SK-N-SH (cell line): Measurements from ENCODE around the gene NTPCR. TPM values are rescaled to one million over a fixed set of nuclear protein-coding genes. Genes with fewer than 3 reads are reported as not detected.

ENCODE experiments used
- CTCF ChIA-PET: fragments of 300-600, 350-600 bp; formaldehyde crosslinking; extraction: SDS; loops from one replicate; lab custom pipeline; 2021; lab: Yijun Ruan, JAX
- POLR2A ChIA-PET: fragments of 350-600 bp; sonication (Branson Sonifier 250); formaldehyde crosslinking; extraction: SDS; loops from one replicate; lab custom pipeline; 2020; ENCODE audit warnings: antibody characterized with exemption, inconsistent platforms; lab: Yijun Ruan, JAX
- DNase-seq: peaks from one replicate; pipeline ENCODE4 v3.0.0; 2012
- H2AFZ ChIP-seq: fragments of 200-600 bp; sonication (generic); 2 replicates; pipeline ENCODE4 v1.8.1; 2016; ENCODE audit warnings: antibody characterized with exemption, mild to moderate bottlenecking, low read depth
- H3F3A ChIP-seq: fragments of 200-600 bp; sonication (generic); replicated peaks from 2 replicates; pipeline ENCODE3; 2016; ENCODE audit warnings: antibody characterized with exemption, mild to moderate bottlenecking; ENCODE audit not compliant: insufficient read depth
- H3K27ac ChIP-seq, 2 experiments: fragments of 200-500 bp in 1 of 2; fragments of 200-600 bp in 1 of 2; sonication (Bioruptor generic) in 1 of 2; sonication (generic), shearing (Covaris generic) in 1 of 2; 2 replicates each; pipeline versions ENCODE4 v1.5.1 to v1.6.1; 2014 to 2016; ENCODE audit warnings: low read depth in 2 of 2, inconsistent platforms in 1 of 2, low read length in 1 of 2, mild to moderate bottlenecking in 1 of 2, mixed read lengths in 1 of 2
- H3K27me3 ChIP-seq: fragments of 200-600 bp; sonication (generic), shearing (Covaris generic); 2 replicates; pipeline ENCODE4 v1.6.1; 2016; ENCODE audit warnings: mixed run types; ENCODE audit not compliant: insufficient read depth
- H3K36me3 ChIP-seq, 2 experiments: fragments of 200-500 bp in 1 of 2; fragments of 200-600 bp in 1 of 2; sonication (Bioruptor generic) in 1 of 2; sonication (generic) in 1 of 2; replicated peaks in 1 of 2; 2 replicates each; pipeline versions ENCODE3 to v1.5.1; 2014 to 2016; ENCODE audit warnings: low read length in 1 of 2, mild to moderate bottlenecking in 1 of 2; ENCODE audit not compliant: insufficient read depth in 2 of 2, control insufficient read depth in 1 of 2
- H3K4me1 ChIP-seq, 2 experiments: fragments of 200-500 bp in 1 of 2; fragments of 200-600 bp in 1 of 2; sonication (Bioruptor generic) in 1 of 2; sonication (generic), shearing (Covaris generic) in 1 of 2; 2 replicates each; pipeline versions ENCODE4 v1.5.1 to v1.6.1; 2014 to 2016; ENCODE audit warnings: low read depth in 1 of 2, low read length in 1 of 2, mixed run types in 1 of 2; ENCODE audit not compliant: insufficient read depth in 2 of 2, control insufficient read depth in 1 of 2
- H3K4me2 ChIP-seq: fragments of 200-600 bp; sonication (generic), shearing (Covaris generic); 2 replicates; pipeline ENCODE4 v1.6.1; 2017; ENCODE audit warnings: mixed run types
- H3K4me3 ChIP-seq, 2 experiments: fragments of 200-500 bp in 1 of 2; fragments of 200-600 bp in 1 of 2; sonication (Bioruptor generic) in 1 of 2; sonication (generic), shearing (Covaris generic) in 1 of 2; 2 replicates each; pipeline versions ENCODE4 v1.5.1 to v1.8.1; 2014 to 2016; ENCODE audit warnings: low read depth in 2 of 2, inconsistent platforms in 1 of 2, low read length in 1 of 2, mild to moderate bottlenecking in 1 of 2, mixed read lengths in 1 of 2, moderate library complexity in 1 of 2
- H3K79me2 ChIP-seq: fragments of 200-600 bp; sonication (generic); 2 replicates; pipeline ENCODE4 v1.8.1; 2017; ENCODE audit warnings: mild to moderate bottlenecking; ENCODE audit not compliant: insufficient read depth
- H3K9ac ChIP-seq: fragments of 200-600 bp; sonication (generic); 2 replicates; pipeline ENCODE4 v1.6.1; 2017; ENCODE audit warnings: mixed run types
- H3K9me2 ChIP-seq: fragments of 200-600 bp; sonication (generic); 2 replicates; pipeline ENCODE4 v1.6.1; 2017; ENCODE audit warnings: mixed run types
- H3K9me3 ChIP-seq: fragments of 200-600 bp; sonication (generic); 2 replicates; pipeline ENCODE4 v1.6.1; 2017; ENCODE audit warnings: mixed run types, mild to moderate bottlenecking, moderate library complexity
- H4K20me1 ChIP-seq: fragments of 200-600 bp; sonication (generic); 2 replicates; pipeline ENCODE4 v1.6.1; 2017; ENCODE audit warnings: mild to moderate bottlenecking, mixed run types; ENCODE audit not compliant: insufficient read depth
- CTCF ChIP-seq: fragments of 200-600 bp; sonication (generic); IDR thresholded peaks from 2 replicates; pipeline ENCODE4 v1.6.1; 2017; ENCODE audit warnings: antibody characterized with exemption, mild to moderate bottlenecking, moderate library complexity
- ELF1 ChIP-seq: IDR thresholded peaks from 2 replicates; pipeline ENCODE4 v1.4.0; 2012
- FOXJ3 ChIP-seq: sonication (generic); formaldehyde crosslinking; IDR thresholded peaks from 2 replicates; pipeline ENCODE4 v1.5.1; 2020; ENCODE audit warnings: mild to moderate bottlenecking, missing genetic modification reagents
- GABPA ChIP-seq: IDR thresholded peaks from 2 replicates; pipeline ENCODE4 v1.4.0; 2012; ENCODE audit warnings: low read depth, mild to moderate bottlenecking
- IRF3 ChIP-seq: fragments of 150-350 bp; IDR thresholded peaks from 2 replicates; pipeline ENCODE4 v1.6.1; 2016; ENCODE audit warnings: mild to moderate bottlenecking, low read depth, low read length
- MAX ChIP-seq: IDR thresholded peaks from 2 replicates; pipeline ENCODE4 v1.4.0; 2012; ENCODE audit warnings: low read depth
- MXI1 ChIP-seq: IDR thresholded peaks from 2 replicates; pipeline ENCODE4 v1.6.1; 2012; ENCODE audit warnings: mild to moderate bottlenecking, low read depth, low read length, improper control_type of control experiment
- NRF1 ChIP-seq: IDR thresholded peaks from 2 replicates; pipeline ENCODE4 v1.6.1; 2012; ENCODE audit warnings: low read depth, mild to moderate bottlenecking, low read length
- PBX3 ChIP-seq: IDR thresholded peaks from 2 replicates; pipeline ENCODE4; 2012
- POLR2AphosphoS5 ChIP-seq: IDR thresholded peaks from 2 replicates; pipeline ENCODE4 v1.6.1; 2012; ENCODE audit warnings: low read depth, low read length
- RAD21 ChIP-seq: IDR thresholded peaks from 2 replicates; pipeline ENCODE4 v1.6.1; 2012; ENCODE audit warnings: mild to moderate bottlenecking, low read length
- REST ChIP-seq: IDR thresholded peaks from 2 replicates; pipeline ENCODE4 v1.6.1; 2012; ENCODE audit warnings: mild to moderate bottlenecking, low read depth, low read length, moderate library complexity
- SMC3 ChIP-seq: IDR thresholded peaks from 2 replicates; pipeline ENCODE4 v1.6.1; 2012; ENCODE audit warnings: low read depth, low read length, improper control_type of control experiment
- TCF12 ChIP-seq: IDR thresholded peaks from 2 replicates; pipeline ENCODE4 v1.4.0; 2012
- USF1 ChIP-seq: IDR thresholded peaks from 2 replicates; pipeline ENCODE4 v1.4.0; 2012; ENCODE audit warnings: low read depth, borderline replicate concordance
- ZBTB33 ChIP-seq: IDR thresholded peaks from 2 replicates; pipeline ENCODE4 v1.4.0; 2012; ENCODE audit warnings: low read depth, borderline replicate concordance
- WGBS: methylation state at CpG from one replicate; pipeline ENCODE4 v1.1.6; 2017; ENCODE audit warnings: low lambda C conversion rate; 5-methylcytosine and 5-hydroxymethylcytosine counted together
- polyA plus RNA-seq, 3 experiments: library from polyadenylated mRNA; depleted of rRNA; stranded (reverse); fragments of >200 nt; gene quantifications; 2 replicates each; pipeline ENCODE4 v1.2.3, GENCODE V29; 2012

The NTPCR gene
- polyA plus RNA-seq, 1 of the 3 experiments (the other 2 are of a cell fraction) = 20.8 TPM

- WGBS = 92% methylated on average over 6 of the region's 6 CpGs
- H3K4me2 ChIP-seq = no peak overlapping the region
- no peak overlapping the region for H2AFZ ChIP-seq
- no peaks in the 10 kb centered on the region for H3K27me3 ChIP-seq
- TF ChIP-seq POLR2AphosphoS5 (no peak), SMC3 (no peak), USF1 (no peak)
- H4K20me1 ChIP-seq = no peaks in the 10 kb centered on the region
- no peak for DNase-seq
- H3K4me3 ChIP-seq = no peak overlapping the region
- H3K36me3 ChIP-seq = peaks cover 3 to 13% of the 10 kb centered on the region in 2 experiments
- H3K79me2 ChIP-seq = no peaks in the 10 kb centered on the region
- no peaks in the 10 kb centered on the region for H3F3A ChIP-seq
- peaks cover 0 to 3% of the 10 kb centered on the region in 2 experiments; a peak in 1 of 4 replicates for H3K4me1 ChIP-seq
- ChIA-PET CTCF (interaction anchor here (0.6 kb wide), 1 partner anchor 889 kb away, joined by 3 read pairs; no protein-coding TSS in a partner anchor), POLR2A (no interaction called here)
- H3K9me2 ChIP-seq = no peaks in the 10 kb centered on the region
- no peak overlapping the region for H3K9ac ChIP-seq
- no peak overlapping the region for H3K27ac ChIP-seq
- no peaks in the 10 kb centered on the region for H3K9me3 ChIP-seq
Observed at GRCh38 chr1:233016798-233017197, 66.4 kb downstream of the NTPCR start.

- no peaks in the 10 kb centered on the region for H3K27me3 ChIP-seq
- no peaks in the 10 kb centered on the region for H3K79me2 ChIP-seq
- H3K9me2 ChIP-seq = no peaks in the 10 kb centered on the region
- DNase-seq = no peak
- no peaks in the 10 kb centered on the region for H4K20me1 ChIP-seq
- no peaks in the 10 kb centered on the region for H3F3A ChIP-seq
- H3K4me3 ChIP-seq = no peak overlapping the region
- H3K36me3 ChIP-seq = peaks cover 0 to 5% of the 10 kb centered on the region in 2 experiments
- H3K4me1 ChIP-seq = peaks cover 0 to 3% of the 10 kb centered on the region in 2 experiments; a peak in 1 of 4 replicates
- whole genome bisulfite sequencing = 84% methylated on average over 3 of the region's 3 CpGs
- no peak overlapping the region for H3K4me2 ChIP-seq
- H2AFZ ChIP-seq = no peak overlapping the region
- CTCF ChIA-PET = interaction anchor here (1.2 kb wide), 1 partner anchor 389 kb away, joined by 3 read pairs; the partner anchor contains the start of gene SIPA1L2
- no peak overlapping the region for H3K27ac ChIP-seq
- H3K9me3 ChIP-seq = no peaks in the 10 kb centered on the region
- POLR2A ChIA-PET = no interaction called here
- no peak overlapping the region for H3K9ac ChIP-seq
- no peak for TF ChIP-seq MAX
- no peak for TF ChIP-seq PBX3
- no peak for TF ChIP-seq TCF12
- no peak for TF ChIP-seq ELF1
- no peak for TF ChIP-seq ZBTB33
- TF ChIP-seq GABPA = no peak
- TF ChIP-seq NRF1 = no peak
- TF ChIP-seq RAD21 = no peak
- TF ChIP-seq FOXJ3 (CRISPR knock-in tag) = no peak
- no peak for TF ChIP-seq USF1
- TF ChIP-seq MXI1 = no peak
- TF ChIP-seq IRF3 = no peak
- no peak for TF ChIP-seq REST
- TF ChIP-seq CTCF = no peak
- TF ChIP-seq, all 33 proteins: peak for 0
Observed at GRCh38 chr1:233019083-233019482, 68.7 kb downstream of the NTPCR start.
